NB4 (cell line): Measurements from ENCODE around the gene ST6GALNAC3.

Experiments
- POLR2A ChIP-seq: IDR thresholded peaks from 2 replicates; pipeline ENCODE4 v1.6.1; 2011; ENCODE audit warnings: mild to moderate bottlenecking; ENCODE audit not compliant: insufficient read length; ENCODE audit errors: extremely low read depth
- TF ChIP-seq, protein P1 (sequence below): IDR thresholded peaks from one replicate; pipeline ENCODE4 v1.5.1; 2012; ENCODE audit warnings: low read depth, low read length
- TF ChIP-seq, protein P2 (sequence below): IDR thresholded peaks from 2 replicates; pipeline ENCODE4 v1.6.1; 2011; ENCODE audit warnings: low read depth, low read length

DNA sequence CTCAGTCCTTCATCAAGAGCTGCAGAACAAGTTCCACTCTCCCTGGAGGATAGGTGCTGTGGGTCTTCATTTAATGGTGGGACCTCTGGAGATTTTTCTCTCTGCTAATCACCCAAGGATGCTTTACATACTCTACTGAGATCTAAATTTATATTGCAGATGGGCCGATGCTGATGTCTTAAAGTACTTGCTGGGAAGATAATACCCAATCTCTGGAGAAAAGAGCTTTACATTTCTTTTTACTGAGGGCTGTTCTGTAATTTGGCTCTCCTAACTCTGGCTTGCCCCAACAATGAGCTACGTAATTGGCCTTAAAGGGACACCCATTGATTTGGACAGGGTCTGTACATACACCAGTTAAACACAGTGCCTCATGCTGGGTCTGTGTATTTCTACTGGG is 86.9 kb downstream of the ST6GALNAC3 start:
- TF ChIP-seq, protein P1, sequence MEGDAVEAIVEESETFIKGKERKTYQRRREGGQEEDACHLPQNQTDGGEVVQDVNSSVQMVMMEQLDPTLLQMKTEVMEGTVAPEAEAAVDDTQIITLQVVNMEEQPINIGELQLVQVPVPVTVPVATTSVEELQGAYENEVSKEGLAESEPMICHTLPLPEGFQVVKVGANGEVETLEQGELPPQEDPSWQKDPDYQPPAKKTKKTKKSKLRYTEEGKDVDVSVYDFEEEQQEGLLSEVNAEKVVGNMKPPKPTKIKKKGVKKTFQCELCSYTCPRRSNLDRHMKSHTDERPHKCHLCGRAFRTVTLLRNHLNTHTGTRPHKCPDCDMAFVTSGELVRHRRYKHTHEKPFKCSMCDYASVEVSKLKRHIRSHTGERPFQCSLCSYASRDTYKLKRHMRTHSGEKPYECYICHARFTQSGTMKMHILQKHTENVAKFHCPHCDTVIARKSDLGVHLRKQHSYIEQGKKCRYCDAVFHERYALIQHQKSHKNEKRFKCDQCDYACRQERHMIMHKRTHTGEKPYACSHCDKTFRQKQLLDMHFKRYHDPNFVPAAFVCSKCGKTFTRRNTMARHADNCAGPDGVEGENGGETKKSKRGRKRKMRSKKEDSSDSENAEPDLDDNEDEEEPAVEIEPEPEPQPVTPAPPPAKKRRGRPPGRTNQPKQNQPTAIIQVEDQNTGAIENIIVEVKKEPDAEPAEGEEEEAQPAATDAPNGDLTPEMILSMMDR: no peak
- TF ChIP-seq POLR2A: no peak
- TF ChIP-seq, protein P2, sequence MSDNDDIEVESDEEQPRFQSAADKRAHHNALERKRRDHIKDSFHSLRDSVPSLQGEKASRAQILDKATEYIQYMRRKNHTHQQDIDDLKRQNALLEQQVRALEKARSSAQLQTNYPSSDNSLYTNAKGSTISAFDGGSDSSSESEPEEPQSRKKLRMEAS: no peak
